T-helper 22 cell (primary cell): Measurements from ENCODE around the gene PTPRU.

Experiments
- DNase-seq: peaks from one replicate; pipeline ENCODE4 v3.0.0-alpha.2; 2020; ENCODE audit warnings: low read depth

The PTPRU gene

DNA sequence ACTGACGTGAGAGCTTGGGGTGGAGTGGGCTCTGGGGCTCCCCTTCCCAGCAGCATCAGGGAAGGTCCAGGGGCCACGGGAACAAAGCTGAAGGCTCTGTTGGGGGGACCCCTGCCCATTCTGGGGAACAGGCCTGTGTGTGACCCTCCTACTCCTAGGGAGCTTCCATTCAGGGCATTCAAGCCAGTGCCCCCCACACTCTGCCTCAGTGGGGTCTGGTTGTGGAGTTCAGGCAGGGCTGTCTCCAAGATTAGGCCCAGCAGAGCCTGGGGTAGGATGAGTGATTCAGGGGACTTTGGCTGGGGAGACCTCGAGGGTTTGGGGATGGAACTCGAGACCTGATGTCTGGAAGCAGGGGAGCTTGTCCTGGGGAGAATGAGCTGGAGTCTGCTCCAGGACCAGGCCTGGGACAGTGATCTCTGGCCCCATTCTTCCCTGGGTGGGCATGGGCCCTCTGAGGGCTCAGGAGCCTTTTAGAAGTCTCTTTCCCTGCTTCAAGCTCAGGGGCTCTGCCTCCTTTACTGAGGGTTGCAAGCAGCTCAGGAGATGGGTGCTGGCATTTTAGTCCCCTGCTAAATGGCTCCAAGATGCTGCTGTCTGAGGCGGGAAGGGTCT is 81.7 kb downstream of the PTPRU start:
- DNase-seq, result no peak

DNA sequence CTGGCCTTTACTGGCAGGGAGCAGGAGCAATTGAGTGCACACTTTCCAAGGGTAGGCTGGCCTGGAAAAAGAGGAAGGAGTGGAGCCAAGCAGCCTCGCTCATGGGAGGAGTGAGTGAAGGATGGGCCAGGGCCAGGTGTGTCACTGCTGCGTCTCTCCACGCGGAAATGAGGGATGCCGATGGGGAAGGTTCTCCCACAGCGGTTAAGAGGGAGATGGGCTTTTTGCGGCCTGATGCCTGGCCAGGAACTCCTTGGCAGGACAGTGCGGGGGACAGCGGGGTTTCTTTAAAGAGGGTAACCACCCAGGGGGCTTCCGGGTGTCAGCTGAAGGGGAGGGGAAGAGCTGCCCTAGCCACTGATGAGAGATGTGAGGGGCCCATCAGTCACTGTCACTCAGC is 82.4 kb downstream of the PTPRU start:
- no peak for DNase-seq

DNA sequence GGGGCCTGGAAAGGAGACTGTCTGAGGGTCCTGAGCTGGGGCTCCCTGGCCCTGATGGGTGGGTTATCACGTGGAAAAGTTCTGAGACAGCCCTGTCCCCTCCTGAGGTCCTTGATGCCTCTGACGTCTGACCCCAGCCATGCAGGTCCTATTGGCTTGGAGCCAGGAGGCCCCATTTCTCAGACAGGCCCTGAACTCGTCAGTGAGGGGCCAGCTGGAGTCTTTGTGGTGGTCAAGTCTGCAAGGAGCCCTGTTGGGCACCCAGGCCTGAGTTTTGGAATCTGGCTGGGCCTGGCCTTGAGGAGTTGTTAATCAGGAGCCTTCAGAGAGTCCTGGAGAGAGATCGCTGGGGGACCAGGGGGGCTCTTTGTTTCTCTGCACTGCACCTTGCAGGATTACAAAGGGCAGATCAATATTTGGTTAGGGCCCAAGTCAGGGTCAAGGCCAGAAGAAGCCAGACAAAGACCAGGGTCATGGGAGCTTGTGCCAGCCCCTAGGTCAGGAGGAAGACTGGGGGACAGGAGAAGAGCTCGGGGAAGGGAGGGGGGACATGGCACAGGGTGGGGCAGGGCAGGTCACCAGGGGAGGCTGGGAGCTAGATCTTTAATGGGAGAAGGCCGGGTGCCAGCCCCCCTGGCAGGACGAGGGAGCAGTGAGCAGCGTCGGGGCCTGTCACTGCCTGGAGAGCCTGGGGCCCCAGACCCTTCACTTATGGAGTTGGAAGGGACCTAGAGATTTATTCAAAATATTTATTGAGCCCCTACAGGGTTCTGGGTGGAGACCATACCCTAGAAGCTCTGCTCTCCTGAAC is 83.2 kb downstream of the PTPRU start:
- DNase-seq, result no peak

DNA sequence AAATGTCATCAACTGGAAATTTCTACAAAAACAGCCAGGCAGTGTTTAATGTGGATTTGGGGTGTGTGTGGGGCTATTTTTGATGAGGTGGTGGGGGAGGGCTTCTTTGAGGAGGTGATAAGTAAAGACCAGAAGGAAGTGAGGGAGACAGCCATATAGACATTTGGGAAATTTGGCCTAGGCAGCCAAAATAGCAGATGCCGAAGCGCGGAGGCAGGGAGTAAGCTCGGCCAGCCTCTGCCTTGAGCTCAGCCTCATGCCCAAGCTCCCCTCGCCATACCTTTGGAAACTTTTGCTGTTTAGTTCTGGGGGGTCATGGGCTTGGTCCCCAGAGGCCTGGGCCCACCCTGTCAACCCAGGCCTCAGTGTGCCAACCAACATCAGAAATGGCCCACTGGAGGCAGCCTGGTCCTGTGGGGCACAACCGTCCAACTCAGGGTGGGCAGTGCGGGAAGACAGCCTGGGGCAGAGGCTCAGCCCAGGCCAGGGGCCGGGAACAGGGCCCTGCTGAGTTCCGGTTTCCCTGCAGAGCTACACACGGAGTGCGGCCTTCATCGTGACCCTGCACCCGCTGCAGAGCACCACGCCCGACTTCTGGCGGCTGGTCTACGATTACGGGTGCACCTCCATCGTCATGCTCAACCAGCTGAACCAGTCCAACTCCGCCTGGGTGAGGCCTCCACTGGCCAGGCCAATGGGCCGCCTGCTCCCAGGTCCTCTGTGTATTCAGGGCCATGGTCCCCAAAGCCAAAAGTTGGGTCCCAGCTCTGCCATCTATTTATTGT is 84.0 kb downstream of the PTPRU start:
- DNase-seq, result no peak

DNA sequence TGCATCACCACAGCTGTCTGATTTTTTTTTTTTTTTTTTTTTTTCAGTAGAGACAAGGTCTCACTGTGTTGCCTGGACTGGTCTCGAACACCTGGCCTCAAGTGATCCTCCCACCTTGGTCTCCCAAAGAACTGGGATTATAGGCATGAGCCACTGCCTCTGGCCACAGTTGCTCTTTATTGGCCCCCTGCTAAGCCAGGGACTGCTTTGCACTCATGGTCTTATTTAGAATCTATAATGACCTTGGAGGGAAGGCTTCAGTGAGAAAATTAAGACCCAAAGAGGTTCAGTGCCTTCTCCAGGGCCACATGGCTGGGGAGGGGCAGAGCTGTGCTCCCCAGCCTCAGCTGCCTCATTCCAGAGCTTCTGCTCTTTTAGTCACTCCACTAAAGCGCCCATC is 84.9 kb downstream of the PTPRU start:
- no peak for DNase-seq

DNA sequence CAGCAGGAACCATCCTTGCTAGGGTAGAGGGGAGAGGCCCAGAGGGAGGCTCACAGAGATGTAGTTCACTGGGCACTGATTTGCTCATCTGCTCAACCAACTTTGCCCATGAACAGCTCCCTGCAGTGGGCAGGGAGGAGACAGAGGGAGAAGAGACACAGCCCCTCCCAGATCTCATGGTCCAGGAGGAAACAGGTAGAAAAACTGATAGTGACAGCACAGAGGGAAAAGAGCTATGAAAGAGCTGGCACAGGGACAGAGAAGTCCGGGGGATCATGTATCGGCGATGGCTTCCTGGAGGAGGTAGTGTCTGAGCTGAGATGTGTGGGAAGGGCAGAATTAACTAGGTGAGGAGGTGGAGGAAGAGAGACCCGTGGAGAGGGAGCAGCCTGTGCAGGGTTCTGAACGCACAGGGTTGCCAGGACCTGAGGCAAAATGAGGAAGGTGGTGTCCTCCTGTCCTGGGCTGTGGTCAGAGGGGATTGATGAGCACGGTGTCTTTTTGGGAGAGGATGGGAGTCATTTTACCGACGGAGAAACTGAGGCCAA is 85.9 kb downstream of the PTPRU start:
- no peak for DNase-seq

DNA sequence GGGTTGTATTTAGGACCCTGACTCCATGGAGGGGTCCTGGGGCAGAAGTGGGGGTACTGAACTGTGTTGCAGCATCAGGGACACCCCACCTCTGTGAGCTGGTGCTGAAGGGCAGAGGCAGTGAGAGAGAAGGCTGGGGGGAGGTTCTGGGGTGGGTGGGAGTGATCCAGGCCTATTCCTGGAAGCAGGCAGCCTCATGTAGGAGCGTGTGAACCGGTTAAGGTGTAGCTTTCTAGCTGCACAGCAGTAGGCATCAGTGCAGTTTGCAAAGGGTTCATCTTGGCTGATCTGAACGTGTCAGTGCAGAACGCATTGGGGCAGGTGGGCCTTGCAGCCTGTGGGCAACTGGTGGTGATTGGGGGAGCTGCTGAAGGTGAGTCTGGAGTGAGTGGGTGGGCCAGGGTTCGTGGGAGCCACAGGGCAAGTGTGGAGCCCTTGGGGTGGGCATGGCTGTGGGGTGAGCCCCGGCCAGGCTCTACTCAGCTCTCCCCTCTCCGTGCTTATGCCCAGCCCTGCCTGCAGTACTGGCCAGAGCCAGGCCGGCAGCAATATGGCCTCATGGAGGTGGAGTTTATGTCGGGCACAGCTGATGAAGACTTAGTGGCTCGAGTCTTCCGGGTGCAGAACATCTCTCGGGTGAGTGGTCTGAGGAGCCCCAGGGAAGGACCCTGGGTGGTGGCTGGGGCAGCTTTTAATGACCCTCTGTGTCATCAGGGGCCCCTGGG is 86.7 kb downstream of the PTPRU start:
- no peak for DNase-seq

DNA sequence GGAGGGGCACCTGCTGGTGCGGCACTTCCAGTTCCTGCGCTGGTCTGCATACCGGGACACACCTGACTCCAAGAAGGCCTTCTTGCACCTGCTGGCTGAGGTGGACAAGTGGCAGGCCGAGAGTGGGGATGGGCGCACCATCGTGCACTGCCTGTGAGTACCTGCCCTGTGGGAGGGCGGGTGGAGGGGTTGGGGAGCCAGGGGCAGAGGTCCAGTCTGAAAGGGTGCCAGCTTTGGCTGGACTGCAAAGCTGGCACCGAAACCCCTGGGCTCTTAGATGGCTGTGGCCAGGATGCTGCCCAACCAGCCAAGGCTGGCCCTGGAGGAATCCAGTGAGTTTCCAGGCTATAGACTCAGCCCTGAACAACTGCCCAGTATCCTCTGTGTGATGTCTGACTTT is 87.3 kb downstream of the PTPRU start:
- DNase-seq, result no peak

DNA sequence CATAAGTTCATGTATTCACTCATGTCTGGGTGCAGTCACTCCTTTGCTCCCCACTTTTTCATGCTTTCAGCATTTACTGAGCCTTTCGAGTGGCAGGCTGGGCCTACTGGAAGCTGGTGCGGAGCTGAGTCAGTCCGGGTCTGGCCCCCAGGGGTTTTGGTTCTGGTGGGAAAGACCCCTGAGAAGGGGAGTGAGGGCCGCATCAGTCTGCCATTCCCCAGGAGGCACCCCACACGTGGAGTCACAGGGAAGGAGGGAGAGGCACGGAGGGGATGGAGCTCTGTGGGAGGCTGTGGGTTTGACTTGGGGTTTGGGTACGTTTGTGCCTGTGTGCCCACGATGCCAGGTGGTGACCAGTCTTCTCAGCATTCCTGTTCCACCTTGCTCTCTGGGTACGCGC is 87.9 kb downstream of the PTPRU start:
- no peak for DNase-seq

DNA sequence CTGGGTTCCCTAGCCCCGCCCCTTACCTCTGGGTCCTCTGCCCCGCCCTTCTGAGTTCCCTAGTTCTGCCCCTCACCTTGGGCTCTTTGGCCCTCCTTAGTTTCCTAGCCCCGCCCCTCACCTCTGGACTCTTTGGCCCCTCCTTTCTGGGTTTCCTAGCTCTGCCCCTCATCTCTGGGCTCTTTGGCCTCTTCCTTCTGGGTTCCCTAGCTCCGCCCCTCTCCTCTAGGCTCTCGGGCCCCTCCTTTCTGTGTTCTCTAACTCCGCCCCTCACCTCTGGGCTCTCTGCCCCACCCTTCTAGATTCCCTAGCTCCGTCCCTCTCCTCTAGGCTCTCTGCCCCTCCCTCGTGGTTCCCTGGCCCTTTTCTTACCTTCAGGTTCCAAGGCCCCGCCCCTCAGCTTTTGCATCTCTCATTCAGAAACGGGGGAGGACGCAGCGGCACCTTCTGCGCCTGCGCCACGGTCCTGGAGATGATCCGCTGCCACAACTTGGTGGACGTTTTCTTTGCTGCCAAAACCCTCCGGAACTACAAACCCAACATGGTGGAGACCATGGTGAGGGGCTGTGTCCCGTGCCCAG is 88.5 kb downstream of the PTPRU start:
- no peak for DNase-seq

DNA sequence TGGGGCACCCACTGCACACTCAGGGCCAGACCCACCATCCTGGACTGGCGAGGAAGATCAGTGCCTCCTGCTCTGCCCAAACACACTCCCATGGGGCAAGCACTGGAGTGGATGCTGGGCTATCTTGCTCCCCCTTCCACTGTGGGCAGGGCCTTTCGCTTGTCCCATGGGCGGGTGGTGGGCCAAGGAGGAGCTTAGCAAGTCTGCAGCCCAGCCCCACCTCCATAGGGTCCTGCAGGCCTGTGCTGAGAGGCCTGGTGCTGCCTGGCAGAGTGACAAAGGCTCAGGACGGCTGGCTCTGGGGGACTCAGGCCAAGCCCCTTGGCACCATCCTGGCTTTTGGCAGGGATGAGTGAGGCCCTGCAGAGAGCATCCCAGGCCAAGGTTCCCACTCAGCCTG is 89.4 kb downstream of the PTPRU start:
- DNase-seq, result no peak

DNA sequence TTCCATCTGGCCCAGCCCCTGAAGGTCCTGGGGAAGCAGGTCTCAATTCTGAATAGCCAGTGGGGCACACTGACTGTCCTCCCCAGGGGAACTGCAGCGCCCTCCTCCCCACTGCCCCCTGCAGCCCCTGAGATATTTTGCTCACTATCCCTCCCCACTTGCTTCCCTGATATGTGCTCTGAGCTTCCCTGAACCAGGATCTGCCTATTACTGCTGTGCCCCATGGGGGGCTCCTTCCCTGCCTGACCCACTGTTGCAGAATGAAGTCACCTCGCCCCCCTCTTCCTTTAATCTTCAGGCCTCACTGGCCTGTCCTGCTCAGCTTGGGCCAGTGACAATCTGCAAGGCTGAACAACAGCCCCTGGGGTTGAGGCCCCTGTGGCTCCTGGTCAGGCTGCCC is 89.8 kb downstream of the PTPRU start:
- DNase-seq, result no peak

DNA sequence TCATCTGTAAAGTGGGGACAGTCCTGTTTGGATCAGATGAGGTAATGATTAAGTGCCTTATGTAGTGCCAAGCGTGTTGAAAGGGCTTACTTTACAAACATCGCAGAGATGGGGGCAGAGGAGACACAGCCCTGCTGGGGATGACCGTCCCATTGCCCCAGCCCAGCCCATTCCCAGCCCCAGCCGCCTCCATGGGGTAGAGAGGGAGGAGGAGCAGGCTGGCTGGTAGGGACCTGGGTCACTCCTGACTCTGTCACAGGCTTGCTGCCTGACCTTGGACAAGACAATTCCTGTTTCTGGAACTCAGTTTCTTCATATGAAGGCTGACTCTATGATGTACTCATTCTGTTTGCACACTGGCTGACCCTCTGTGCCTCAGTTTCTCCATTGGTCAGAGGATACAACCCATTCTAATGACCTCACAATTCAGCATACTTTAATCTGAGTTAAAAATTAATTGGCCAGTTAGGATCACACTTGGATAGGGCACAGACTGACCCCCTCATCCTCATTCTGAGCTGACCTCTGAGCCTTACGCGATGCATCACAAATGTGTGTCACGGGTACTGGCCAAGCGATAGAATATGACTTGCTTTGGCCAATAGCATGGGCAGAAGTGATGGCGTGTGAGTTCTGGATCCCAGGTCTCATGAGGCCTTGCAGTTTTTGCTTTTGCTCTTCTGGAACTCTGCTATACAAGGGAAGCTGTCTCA is 91.1 kb downstream of the PTPRU start:
- DNase-seq, result no peak

DNA sequence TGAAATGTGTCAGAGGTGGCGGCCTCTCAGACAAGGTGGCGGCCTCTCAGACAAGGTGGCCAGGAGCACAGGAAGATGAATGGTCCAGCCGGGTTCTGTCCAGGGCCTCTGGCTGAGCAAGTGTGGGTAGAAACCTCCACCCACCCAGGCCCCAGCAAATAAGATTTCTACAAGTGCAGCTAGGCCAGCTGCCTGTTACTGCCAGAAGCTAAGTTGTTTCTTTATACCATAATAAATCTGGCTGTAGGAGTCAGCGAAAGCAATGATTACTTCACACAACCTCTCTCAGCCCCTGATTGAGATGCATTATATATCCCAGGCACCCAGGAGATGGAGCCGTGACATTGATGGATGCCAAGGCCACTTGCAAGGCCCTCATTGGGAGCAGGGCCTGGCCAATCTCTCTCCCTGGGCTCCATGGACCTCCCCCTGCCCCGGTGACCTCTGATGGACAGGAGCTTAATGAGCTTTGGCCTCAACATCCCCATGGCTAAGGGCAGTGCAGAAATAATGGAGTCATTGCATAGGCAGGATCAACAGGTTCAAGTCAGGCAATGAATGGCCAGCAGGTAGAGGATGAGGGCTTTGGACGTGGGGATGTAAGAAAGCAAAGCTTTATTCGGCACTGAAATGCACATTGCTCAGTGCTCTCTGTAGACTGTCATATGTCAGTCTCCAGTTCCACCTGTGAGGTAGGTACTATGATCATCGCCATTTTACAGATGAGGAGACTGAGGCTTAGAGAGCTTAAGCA is 92.9 kb downstream of the PTPRU start:
- no peak for DNase-seq

DNA sequence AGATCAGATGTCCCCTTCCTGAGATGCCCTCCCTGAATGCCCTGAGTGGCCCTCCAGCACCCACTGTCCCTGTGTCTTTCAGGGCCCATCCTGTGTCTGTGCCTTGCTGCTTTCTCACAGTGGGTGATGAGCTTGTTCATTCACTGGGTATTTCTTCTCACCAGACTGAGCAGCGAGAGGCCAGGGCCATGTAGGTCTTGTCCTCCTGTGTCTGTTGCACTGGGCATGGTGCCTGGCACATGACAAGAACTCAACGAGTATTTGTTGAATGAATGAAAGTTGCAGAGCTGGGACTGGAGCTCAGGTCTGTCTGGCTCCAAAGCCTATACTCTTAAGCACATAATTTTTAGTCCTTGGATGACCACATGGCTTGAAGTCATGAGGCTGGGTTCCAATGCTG is 93.8 kb downstream of the PTPRU start:
- DNase-seq, result no peak

DNA sequence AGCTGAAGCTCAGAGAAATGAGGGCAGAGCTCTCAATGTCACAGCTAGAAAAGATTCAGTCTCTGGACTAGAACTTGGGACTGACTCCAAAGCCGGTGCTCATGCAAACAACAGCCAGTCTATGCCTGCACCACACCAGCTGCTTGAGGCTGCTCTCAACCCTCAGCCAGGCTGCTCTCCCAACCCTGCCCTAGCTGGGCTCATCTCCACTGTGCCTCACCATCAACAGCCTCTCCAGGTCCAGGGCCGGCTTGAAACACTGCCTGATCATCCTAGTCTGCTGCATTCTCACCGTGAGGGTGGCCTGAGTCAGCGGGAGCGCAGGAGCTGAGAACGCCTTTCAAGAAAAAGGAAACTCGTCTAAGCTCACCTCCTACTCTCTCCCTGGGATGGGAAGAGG is 94.5 kb downstream of the PTPRU start:
- no peak for DNase-seq

DNA sequence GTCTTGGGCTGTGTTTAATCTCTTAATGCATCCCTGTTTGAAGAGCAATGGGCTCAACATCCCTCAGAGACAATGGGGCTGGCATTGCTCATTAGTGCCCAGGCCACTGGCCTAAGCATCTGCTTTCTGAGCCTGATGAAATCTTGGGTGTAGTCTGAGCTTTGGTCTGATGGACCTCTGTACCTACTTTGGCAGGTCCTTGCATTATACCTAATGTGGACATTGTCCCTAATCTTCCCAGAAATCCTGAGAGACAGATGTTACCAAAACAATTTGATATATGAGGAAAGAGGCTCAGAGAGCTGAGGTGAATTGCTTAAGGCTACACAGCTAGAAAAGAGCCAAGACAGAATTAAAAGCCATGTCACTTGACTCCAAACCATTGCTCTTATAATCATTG is 95.0 kb downstream of the PTPRU start:
- DNase-seq, result no peak

DNA sequence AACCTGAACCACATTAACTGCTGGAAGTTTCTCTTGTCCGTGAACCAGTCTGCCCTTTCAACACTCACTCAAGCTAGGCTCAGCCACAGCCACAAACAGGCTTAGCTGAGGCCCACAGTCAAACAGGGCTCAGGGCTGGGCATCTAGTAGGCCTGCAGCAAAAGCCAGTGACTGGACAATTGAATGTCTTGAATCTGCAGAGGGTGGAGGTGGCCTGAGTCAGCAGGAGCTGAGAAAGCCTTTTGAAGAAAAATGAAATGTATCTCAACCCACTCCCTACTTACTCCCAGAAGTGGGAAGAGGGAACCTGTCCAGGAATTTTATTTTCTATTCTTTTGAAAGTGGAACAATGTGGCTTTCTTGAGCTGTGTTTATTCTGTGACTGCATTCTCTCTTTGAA is 95.4 kb downstream of the PTPRU start:
- no peak for DNase-seq

DNA sequence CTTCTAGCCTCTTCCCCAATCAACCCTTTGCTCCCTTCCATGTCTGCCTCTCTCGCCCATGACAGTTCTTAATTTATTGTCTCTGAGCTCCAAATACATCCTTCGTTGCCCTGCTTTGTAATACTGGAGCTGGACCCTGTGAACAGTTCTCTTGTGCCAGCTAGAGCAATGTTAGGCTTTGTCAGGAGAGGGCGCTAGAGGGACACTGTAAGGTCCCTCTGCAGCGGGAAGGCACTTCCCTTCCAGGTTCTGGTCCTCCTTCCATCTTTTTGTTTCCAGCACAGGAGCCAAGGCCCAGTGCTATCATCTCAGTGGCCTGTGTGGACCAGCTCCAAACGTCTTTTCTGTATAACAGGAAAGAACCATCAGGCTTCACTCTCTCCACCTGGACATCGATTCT is 95.9 kb downstream of the PTPRU start:
- no peak for DNase-seq

DNA sequence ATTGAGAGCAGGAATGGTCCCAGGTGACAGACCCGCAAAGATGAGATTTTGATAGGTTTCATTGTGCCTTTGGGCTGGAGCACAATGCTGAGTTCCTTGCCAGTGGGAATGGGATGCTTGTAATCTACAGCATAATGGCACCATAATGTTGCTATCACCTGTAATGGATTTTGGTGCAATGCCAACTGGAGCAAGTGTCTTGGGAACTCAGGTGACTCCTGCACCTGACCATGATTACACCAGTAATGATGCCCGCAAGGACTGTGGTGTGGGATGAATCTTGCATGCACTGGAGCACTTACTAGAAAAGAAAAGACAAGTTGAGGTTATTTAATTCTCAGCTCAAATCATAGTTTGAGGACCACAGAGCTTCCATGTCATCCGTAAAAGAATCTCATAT is 96.7 kb downstream of the PTPRU start:
- DNase-seq, result no peak

DNA sequence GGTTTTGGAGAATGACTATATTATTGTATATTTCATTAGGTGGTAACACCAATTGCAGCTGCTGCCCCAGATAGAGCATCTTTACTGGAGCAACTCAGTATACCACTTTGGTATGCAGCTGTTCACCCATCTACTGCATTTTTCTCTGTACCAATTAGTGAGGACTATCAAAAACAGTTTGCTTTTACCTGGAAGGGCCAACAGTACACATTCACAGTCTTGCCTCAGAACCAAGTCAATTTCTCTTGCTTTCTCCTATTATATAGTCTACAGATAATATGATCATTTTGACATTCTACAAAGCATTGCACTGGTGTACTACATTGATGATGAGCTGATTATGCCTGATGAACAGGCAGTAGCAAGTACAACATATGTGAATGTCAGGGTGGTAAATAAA is 99.3 kb downstream of the PTPRU start:
- DNase-seq, result no peak
